GM12891 (cell line): ENCODE data around the gene MFSD12.

Source experiments
- POLR2A ChIP-seq: IDR thresholded peaks from 2 replicates; pipeline ENCODE4 v1.6.1; 2011; ENCODE audit warnings: low read depth, low read length, control low read depth
- POLR2AphosphoS5 ChIP-seq: IDR thresholded peaks from 2 replicates; pipeline ENCODE4 v1.6.1; 2011; ENCODE audit warnings: low read depth, low read length, control low read depth
- POU2F2 ChIP-seq: IDR thresholded peaks from 2 replicates; pipeline ENCODE4 v1.6.1; 2011; ENCODE audit warnings: low read depth, mild to moderate bottlenecking, control low read depth, low read length, moderate library complexity
- TAF1 ChIP-seq: IDR thresholded peaks from 2 replicates; pipeline ENCODE4 v1.6.1; 2011; ENCODE audit warnings: low read depth, low read length, control low read depth

DNA sequence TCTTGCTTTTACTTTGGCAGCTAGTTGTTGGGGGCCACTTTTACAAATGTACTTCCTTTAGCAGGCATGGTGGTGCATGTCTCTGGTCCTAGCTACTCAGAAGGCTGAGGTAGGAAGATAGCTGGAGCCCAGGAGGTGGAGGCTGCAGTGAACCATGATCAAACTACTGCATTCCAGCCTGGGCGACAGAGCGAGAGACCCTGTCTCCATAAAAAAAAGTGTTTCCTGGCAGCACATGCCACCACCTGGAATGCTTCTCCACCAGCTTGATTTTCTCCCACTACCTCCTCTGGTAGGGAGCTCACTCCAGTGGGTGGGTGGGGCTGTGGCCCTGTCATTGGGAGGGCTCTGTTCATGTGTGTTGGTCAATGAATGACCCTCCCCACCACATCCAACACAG lies 38.7 kb downstream of the MFSD12 start:
- TF ChIP-seq POU2F2 (no peak), POLR2A (no peak), TAF1 (no peak), POLR2AphosphoS5 (no peak)
